LNCaP clone FGC (cell line): Measurements from ENCODE around the gene IGFL2.
"Not testable (repeated sequence)": the region's sequence is repeated elsewhere in the genome, so short reads cannot be mapped to it uniquely, and the experiment has no call there.

Source experiments
- DNase-seq: peaks from one replicate; pipeline ENCODE4 v3.0.0-alpha.2; 2011; ENCODE audit warnings: low read depth
- H3K4me3 ChIP-seq: 2 replicates; pipeline ENCODE4 v1.5.1; 2011; ENCODE audit warnings: mild to moderate bottlenecking, low read depth, low read length, control low read depth
- CTCF ChIP-seq: IDR thresholded peaks from 2 replicates; pipeline ENCODE4 v1.5.1; 2012; ENCODE audit warnings: mild to moderate bottlenecking; ENCODE audit not compliant: control insufficient read depth, insufficient read depth; ENCODE audit errors: extremely low read depth

IGFL2 gene

GRCh38 chr19:46204008-46204407, 56.0 kb downstream of the IGFL2 start:
- no peak overlapping the region for H3K4me3 ChIP-seq
- DNase-seq, result no peak
- TF ChIP-seq CTCF, result no peak

GRCh38 chr19:46205183-46205984, 57.3 kb downstream of the IGFL2 start:
- no peak for TF ChIP-seq CTCF
- H3K4me3 ChIP-seq, result no peak overlapping the region
- DNase-seq, result no peak

GRCh38 chr19:46206176-46206575, 58.1 kb downstream of the IGFL2 start:
- H3K4me3 ChIP-seq, result no peak overlapping the region
- DNase-seq, result no peak
- TF ChIP-seq CTCF, result no peak

GRCh38 chr19:46206682-46207081, 58.6 kb downstream of the IGFL2 start:
- no peak for TF ChIP-seq CTCF
- DNase-seq, result no peak
- no peak overlapping the region for H3K4me3 ChIP-seq

- not testable (repeated sequence) for DNase-seq, H3K4me3 ChIP-seq
Observed at GRCh38 chr19:46207858-46208257, 59.8 kb downstream of the IGFL2 start.

- no peak for DNase-seq
- no peak overlapping the region for H3K4me3 ChIP-seq
- TF ChIP-seq CTCF, result no peak
Observed at GRCh38 chr19:46209051-46209450, 61.0 kb downstream of the IGFL2 start.

- DNase-seq, result no peak
- H3K4me3 ChIP-seq, result no peak overlapping the region
- no peak for TF ChIP-seq CTCF
Observed at GRCh38 chr19:46209472-46209871, 61.4 kb downstream of the IGFL2 start.
